HG03045 (cell line): ENCODE results near the gene TUBA1C.

Source experiments
- ATAC-seq: cut with Tn5 transposase; IDR thresholded peaks from one replicate; pipeline ENCODE4 v1.9.1; 2021; ENCODE audit warnings: mild to moderate bottlenecking, moderate library complexity; ENCODE audit not compliant: unreplicated experiment

The TUBA1C gene

DNA sequence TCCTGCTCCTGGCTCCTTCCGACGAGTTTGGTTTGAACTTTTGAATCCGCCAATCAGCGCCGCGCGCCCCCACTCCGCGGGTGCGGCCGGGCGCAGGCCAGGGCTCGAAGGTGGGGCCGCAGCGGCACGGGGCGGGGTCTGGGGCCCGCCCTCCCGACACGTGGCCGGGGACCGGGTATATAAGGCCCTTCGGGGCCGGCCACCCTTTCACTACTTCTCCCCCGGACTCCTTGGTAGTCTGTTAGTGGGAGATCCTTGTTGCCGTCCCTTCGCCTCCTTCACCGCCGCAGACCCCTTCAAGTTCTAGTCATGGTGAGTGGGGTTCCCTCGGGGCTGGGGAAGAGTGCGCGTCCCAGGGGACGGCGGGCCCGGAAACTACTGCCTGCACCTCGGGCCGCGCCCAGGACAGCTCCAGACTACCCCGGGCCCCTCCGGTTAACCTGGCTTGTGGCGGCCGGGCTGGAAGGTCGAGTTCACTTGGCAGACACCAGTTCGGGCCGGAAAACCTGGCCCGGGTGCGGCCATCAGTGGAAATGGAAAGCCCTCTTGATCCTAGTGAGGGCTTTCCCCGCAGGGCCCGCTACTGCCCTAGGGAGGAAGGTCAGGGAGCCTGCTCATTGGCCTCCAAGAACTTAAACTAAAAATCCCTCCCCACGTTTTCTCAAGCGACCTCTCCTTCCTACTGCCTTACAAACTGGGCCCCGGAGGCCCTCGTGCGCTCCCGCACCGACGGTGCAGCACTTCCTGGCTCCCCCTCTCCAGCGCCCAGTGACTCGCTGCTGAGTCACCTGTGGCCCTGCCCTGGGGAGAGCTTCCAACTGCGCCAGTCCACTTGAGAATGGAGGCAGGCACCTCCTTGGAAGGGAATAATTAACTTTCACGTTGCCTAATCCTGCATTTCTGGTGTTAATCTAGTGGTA lies at the start of gene TUBA1C:
Gene TUBA1C (plus strand): TSS at position 210 of the 920 bp plus-strand sequence. CDS start 100 bp downstream, at position 310.
- peak; percentile 90 for ATAC-seq

DNA sequence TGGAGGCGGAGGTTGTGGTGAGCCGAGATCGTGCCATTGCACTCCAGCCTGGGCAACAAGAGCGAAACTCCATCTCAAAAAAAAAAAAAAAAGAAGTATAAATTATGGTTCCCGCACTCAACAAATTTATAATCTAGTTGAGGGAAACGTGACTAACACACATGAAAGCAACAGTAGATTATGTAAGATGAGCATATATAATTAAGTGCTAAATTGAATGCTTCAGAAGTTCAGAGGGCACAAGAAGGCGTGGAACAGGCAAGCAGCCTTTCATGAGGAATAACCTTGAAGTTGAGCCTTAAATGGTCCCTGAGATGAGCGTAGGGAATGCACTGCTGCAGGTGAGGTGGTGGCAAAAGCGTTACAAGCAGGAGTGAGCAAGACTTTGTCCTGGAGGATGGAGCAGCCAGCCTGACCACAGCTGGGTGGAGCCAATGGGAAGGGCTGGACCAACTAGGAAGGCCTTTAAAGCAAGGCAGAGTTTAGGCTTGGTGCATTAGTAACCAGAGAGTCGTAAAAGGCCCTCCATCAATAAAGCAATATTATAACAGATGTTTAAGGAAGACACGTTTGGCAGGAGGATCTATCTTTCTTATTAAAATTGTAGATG lies 45.4 kb upstream of the TUBA1C start:
- ATAC-seq = no peak

DNA sequence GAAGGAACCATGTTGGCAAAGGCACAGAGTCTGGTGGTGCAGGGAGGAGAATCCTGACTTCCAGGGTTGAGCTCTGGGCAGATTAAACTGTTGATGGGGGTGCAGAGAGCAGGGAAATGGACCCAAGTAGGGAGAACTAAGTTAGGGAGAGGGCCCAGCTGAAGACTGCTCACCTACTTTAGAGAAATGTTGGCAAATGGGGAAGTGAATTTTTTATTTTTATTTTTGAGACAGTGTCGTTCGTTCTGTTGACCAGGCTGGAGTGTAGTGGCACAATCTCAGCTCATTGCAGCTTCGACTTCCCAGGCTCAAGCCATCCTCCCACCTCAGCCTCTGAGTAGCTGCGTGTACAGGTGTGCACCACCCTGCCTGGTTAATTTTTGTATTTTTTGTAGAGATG lies 43.9 kb upstream of the TUBA1C start:
- ATAC-seq = no peak

DNA sequence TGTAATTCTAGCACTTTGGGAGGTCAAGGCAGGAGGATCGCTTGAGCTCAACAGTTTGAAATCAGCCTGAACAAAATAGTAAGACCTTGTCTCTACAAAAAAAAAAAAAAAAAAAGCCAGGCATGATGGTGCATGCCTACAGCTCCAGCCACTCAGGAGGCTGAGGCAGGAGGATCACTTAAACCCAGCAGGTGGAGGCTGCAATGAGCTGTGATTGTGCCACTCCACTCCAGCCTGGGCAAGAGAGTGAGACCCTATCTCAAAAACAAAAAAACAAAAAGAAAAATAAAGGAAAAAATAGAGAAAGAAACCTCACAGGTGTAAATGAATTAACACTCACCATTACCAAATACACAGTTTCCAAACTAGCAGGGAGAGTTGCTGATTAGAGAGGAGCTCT lies 41.8 kb upstream of the TUBA1C start:
- ATAC-seq = no peak

DNA sequence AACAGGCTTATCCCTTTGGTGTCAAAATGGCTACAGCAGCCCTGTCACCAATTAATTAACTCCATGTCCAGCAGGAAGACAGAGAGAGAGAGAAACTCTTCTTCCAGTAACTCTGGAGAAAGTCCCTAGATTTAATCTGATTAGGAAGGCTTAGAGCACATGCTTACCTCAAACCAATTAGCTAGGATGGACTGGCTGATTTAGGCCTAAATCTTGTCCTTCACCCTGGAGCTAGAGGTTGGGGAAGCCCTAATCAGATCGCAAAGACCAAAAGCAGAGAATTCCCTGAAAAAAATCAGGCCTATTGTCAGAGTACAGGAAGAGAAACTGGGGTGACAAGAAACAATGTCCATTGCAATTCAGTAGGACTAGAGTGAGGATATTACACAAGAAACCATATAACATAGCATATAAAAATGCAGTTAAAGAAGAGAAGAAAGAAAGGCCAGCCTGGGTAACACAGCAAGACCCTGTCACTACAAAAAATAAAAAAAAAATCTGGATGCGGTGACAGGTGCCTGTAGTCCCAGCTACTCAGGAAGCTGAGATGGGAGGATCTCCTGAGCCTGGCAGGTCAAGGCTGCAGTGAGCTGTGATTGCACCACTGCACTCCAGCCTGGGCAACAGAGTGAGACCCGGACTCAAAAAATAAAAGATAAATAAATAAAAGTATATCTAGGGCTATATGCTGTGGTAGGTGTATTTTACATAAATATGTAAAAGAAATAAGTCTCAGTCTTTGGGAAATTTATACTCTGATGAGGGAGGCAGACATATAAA lies 41.1 kb upstream of the TUBA1C start:
- ATAC-seq = no peak

DNA sequence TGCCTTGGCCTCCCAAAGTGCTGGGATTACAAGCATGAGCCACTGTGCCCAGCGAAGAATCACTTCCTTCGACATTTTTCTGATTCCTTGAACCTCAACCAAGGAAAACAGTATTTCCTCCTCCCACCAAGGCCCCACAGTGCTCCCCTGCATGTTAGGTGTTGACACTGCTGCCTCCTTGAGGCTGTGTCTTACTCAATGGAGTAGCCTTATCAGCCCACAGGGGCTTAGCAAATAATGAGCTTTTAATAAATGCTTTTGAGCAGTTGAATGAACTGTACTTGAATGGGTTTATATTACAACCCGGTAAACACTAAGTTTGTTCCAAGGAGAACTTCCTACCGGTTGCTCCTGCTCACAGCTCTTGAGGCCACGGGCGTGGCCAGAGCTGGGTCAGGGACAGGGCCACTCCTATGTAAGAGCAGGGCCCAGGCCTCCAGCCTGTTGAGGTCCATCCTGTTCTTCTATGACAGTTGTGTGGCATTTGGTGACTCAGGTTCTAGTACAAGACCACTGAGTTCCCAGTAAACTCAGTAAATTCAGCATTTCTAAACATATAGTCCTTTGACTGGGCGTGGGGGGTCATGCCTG lies 39.2 kb upstream of the TUBA1C start:
- no peak for ATAC-seq

DNA sequence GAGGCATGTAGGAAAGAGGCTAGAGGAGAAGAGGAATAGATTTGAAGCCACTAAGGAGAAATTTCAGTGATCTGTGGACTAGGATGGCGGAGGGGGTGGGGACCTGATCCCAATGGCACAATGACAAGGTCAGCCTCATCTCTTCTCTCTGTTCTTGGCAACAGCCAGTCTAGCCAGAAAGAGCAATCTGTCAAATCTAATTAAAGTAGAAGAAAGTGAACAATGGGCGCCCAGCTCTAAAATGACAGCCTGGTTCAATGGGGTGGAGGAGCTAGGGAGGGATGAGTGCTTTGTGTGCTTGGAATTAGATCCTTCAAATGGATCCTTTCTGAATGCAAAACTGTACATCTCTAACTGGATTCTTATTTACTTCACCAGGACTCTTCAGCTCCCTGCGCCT lies 37.2 kb upstream of the TUBA1C start:
- no peak for ATAC-seq

DNA sequence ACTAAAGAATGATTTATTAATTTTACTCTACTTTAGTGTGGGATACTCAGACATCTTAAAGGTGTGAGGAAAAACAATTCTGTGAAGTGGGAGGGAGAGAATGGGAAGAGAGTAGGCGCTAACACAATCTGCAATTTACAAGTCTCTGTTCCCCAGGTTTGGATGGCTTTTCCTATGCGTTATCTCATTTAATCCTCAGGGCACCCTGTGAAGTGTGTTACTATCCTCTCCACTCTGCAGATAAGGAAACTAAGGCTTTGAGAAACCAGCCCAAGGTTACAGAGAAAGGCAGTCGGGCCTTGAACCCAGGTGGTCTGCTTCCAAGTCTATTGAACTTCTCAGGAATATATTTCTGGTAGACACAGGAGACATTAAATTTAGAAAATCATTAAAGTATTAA lies 36.2 kb upstream of the TUBA1C start:
- ATAC-seq = no peak

DNA sequence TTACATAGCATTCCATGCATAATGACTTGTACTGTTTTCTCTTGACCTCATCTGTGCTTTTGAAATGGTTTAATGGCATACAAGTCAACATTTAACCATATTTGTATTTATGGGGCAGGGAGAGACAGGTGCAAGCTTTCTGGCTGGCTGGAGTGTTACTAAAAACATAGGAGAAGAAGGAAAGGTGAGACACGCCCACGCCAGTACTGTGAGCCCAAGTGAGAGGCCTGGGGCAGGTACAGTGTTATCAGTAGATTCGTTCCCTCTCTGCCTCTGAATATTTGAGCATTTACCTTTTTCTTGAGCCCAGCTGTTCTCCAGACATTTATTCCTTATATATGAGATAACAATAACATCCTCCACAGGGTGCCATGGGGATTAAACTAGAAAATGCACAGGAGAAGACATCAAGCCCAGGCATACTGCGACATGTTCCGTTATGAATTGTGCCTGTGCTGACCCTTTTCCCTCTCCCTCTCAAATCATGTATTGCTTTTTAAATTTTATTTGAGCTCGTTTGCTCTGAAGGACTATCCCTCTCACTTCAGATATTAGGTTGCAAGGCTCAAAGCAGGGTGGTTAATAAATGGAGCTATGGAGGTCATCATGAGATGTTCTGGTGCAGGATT lies 34.6 kb upstream of the TUBA1C start:
- no peak for ATAC-seq

DNA sequence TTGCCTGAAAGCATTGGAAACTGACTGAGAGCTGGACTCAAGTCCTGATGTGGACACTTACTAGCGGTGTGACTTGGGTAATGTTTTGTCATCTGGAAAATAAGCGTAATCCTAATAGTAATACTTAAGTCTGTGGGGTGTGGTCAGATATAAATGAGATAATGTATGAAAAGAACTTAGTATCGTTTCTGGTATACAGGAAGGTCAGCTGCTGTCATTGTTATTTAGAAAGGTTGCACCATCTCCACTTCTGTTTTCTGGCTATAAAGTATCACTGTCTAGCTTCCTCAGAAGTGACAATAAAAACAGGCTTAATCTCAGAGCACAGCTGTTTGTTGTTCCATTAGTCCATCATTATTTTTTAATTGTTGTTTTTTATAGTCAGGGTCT lies 34.1 kb upstream of the TUBA1C start:
- ATAC-seq = no peak

DNA sequence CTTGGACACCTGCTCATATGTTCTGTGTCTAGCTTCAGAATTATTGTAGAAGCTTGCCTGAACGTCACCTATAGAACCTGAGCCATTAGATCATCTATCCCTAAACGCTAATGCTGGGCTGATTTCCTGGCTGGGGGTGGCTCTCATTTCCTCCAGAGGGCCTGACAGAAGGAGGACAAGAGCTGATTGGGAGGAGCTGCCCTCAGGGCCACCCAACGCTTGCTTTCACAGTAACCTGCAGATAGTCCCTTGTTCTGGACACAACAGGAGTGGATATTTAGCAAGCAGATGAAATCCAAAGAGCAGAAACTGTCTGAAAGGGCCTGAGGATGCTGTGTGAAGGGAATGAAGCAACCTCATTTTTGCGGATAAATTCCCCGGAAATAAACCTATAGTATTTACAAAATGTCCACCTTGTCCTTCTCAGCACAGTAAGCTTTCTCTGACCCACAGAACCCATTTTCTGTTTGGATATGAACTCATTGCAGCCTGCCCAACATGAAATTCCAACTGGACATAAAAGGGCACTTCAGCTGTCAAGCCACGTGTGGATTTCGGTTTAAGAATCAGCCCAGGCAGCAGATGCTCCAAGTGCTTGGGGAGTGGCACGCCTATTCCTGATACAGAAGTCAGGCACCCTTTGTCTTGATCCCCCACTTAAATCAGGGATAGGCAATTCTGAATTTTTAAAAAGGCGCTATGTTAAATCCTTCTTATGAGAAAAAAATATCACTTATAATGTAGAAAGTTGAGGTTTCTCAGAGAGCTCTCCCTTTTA lies 32.8 kb upstream of the TUBA1C start:
- ATAC-seq = no peak

DNA sequence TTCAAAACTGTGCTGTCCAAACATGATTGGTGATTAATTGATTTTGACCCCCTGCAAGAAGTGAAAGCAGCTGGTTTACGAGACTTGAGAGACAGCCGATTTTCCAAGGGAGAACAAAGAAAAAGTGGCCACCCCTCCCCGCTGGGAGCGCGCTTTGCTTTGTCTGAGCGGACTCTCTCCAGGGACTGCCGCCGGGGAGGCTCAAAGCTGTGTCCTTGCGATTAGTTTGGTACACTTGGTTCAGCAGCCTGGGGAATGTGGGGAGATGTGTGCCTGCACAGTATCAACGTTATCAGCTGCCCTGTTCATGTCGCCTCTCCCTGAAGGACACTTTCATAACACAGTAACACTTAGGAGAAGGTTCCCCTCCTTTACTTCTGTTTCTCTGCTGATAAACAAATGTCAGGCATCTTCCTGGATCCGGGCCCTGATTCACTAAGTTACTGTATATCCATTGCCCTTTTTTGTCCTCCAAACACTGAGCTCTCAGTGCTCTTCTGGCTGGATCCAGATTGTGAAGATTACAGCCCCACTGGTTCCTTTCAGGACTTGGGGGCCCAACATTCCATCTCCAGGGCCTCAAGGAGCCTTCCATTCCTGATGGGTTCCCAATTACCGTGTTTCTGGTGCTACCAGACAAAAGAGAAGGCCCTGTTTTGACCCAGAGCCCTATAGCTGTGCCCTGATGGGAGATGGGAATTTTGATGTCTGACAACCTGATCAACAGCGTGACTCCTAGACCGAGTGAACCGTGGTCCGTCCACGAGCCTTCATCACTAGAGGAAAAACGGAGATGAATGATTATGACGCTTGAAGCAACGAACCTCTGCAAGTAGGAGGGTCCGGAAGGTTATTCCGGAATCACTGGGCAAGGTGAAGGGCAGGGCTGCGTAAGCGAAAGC lies 31.7 kb upstream of the TUBA1C start:
- ATAC-seq = no peak

DNA sequence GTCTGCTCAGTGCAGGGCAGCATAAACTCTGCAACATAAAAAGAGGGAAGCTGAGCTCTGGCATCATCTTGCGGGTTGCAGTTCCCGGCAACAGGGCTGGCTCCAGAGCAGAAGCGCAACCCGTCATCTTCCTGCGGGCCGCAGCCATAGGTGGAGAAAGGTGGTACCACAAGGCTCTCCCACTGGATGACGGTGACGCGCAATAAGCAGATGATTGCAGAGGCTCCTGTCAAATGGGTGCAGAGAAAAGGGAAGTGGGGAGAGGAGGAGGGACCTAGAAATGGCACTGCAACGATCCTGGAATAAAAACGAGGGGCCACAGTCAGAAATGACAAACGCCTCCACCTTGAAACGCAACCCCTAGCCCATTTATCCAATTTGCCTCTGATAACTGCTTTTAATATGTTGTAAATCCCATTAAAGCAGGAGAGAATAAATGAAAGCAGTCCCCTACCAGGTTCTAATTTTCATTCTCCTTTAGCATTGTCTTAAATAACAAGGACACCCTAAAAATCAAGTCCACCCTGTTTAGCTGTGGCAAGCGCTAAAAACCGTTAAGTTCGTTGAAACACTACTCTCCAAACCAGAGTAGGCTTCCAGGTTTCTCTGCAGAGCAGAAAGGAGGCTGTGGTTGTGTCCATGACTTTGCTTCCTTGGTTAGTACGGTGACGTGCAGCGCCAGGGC lies 30.9 kb upstream of the TUBA1C start:
- no peak for ATAC-seq

DNA sequence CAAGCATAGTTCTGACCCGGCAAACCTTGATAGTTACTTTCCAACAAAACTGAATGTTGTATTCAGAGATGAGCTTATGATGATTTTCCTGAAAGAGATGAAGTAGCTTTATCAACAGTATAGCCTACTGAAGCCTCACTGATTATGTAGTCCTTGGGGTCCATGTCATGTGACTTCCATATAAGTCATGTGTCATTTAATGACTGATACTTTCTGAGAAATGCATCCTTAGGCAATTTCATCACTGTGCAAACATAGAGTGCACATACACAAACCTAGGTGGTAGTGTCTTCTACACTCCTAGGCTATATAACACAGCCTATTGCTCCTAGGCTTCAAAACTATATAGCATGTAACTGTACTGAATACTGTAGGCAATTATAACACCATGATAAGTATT lies 28.5 kb upstream of the TUBA1C start:
- ATAC-seq = no peak

DNA sequence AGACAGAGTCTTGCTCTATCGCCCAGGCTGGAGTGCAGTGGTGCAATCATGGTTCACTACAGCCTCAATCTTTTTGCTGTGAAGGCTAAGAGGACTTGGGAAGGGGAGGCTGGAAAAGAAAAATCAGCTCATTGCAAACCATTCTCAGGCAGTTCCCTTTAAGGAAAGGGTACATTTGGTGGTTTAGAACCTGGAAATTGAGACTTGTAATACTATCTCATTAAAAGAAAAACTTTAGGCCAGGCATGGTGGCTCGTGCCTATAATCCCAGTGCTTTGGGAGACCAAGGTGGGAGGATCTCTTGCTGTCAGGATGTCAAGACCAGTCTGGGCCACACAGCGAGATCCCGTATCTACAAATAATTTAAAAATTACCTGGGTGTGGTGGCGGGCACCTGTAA lies 21.3 kb upstream of the TUBA1C start:
- ATAC-seq = no peak

DNA sequence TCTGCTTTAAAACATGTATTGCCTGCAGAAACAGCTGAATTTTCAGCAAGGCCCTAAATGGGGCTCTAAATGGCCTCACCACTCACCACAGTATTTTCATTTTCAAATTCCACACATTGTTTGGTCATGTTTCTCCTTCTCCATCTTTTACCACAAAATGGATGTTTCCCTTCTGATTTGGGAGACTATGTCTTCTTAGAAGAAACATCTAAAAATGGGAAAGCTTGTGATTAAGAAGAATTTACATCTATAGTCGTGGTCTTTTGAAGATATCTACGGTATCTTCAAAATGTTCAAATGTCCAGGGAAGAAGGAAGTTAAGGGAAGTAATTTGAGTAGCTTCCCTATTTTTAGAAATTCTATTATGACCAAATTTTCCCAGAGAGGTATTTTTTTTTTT lies 20.7 kb upstream of the TUBA1C start:
- no peak for ATAC-seq

DNA sequence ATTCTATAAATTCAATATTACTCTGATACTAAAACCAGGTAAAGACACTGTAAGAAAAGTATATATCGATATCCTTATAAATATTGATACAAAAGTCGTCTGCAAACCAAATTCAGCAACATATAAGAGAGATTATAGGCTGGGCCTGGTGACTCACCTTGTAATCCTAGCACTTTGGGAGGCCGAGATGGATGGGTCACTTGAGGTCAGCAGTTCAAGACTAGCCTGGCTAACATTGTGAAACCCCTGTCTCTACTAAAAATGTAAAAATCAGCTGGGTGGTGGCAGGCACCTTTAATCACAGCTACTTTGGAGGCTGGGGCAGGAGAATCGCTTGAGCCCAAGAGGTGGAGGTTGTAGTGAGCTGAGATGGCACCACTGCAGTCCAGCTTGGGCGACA lies 13.5 kb upstream of the TUBA1C start:
- no peak for ATAC-seq

DNA sequence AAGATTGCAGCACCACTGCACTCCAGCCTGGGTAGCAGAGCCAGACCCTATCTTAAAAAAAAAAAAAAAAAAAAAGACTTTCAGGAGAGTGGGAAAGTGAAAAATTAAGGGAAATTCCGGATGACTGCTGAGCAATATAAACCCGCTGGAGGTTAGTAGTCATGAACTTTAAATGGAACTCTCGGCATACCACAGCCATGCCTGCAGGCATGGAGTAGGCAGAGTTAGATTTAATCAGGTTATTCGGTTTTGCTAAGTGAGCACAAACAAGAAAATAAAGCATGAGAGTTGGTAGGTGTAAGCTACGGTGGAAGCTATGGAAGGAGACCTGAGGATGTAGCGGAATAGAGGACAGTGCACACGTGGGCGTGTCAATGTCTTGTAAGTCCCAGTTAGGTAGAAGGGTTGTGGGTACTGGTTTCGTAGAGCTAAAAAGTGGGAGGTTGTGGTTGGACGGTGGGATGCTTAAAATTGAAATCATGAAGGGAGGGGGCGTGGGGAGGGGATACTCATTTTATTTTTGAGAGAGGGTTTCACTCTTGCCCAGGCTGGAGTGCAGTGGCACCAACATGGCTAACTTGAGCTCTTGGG lies 11.8 kb upstream of the TUBA1C start:
- ATAC-seq = no peak
